RWPE1 (cell line): ENCODE results near the gene SKAP2.

Experiments used
- CTCF ChIA-PET: fragments of 350-600 bp; sonication (Branson Sonifier 250); formaldehyde crosslinking; extraction: SDS; loops from one replicate; lab custom pipeline; 2021; lab: Yijun Ruan, JAX
- POLR2A ChIA-PET: fragments of 400-600 bp; formaldehyde crosslinking; extraction: SDS; loops from one replicate; lab custom pipeline; 2020; ENCODE audit warnings: antibody characterized with exemption; ENCODE audit not compliant: low non-redundant PET; lab: Yijun Ruan, JAX
- DNase-seq: peaks from one replicate; pipeline ENCODE4 v3.0.0; 2012; ENCODE audit warnings: low spot score
- H3K27ac ChIP-seq: fragments of 450-650 bp; 2 replicates; pipeline ENCODE4 v1.5.1; 2017
- CTCF ChIP-seq: fragments of 450-650 bp; conservative IDR thresholded peaks from 2 replicates; pipeline ENCODE4 v1.5.1; 2017; ENCODE audit warnings: low read depth, mild to moderate bottlenecking

SKAP2 gene

GRCh38 chr7:26854876-26855855, 9.2 kb downstream of the SKAP2 start:
- CTCF ChIA-PET = interaction anchor here (0.5 to 5.0 kb wide), 8 partner anchors 69 to 319 kb away, joined by 3 to 34 read pairs (median 4); partner anchors contain the start of genes HOXA10 and HOXA5
- H3K27ac ChIP-seq = no peak overlapping the region
- no peak for TF ChIP-seq CTCF
- POLR2A ChIA-PET = no interaction called here
- no peak for DNase-seq

DNA sequence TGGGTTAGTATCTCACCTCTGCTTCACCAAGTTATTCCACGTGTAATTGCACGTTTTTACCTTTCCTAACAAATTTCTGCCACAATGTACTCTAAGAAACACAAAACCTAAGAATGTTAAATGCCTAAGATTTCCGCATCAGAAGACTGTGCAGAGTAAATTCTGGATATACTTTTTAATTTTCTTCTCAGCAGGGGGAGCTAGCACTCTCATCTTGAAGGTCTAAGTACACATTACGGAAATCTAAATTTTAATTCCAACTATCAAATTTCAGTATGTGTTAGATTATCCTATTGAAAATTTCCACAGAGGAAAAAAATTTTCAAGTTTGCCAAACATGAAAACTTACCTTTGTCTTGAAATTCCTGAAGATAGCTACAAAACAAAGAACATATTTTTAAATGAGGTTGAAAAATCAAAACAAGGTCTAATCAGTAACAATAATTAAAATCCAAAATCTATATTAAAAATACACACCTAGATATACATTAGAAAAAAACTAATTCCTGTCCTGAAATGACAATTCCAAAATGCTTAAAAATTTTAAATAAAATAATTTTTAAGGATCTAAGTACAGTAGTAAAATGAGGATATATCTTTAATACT, 10.5 kb downstream of the SKAP2 start:
- ChIA-PET POLR2A (interaction anchor here (0.7 kb wide), 1 partner anchor 10 kb away, joined by 3 read pairs; no protein-coding TSS in a partner anchor), CTCF (interaction anchor here (0.6 to 5.0 kb wide), 10 partner anchors 10 to 290 kb away, joined by 3 to 34 read pairs (median 4); partner anchors contain the start of genes HOXA1 and HOXA5)

GRCh38 chr7:26850193-26850651, 14.2 kb downstream of the SKAP2 start:
- POLR2A ChIA-PET = no interaction called here
- no peak for DNase-seq
- no peak for TF ChIP-seq CTCF
- no peak overlapping the region for H3K27ac ChIP-seq
- CTCF ChIA-PET = interaction anchor here (0.6 to 0.9 kb wide), 3 partner anchors 248 to 297 kb away, joined by 3 to 5 read pairs (median 4); no protein-coding TSS in a partner anchor

More for the DNA sequence above, 10.5 kb downstream of the SKAP2 start:
- TF ChIP-seq CTCF = peak; percentile 83
- no peak for DNase-seq
- H3K27ac ChIP-seq = no peak overlapping the region

DNA sequence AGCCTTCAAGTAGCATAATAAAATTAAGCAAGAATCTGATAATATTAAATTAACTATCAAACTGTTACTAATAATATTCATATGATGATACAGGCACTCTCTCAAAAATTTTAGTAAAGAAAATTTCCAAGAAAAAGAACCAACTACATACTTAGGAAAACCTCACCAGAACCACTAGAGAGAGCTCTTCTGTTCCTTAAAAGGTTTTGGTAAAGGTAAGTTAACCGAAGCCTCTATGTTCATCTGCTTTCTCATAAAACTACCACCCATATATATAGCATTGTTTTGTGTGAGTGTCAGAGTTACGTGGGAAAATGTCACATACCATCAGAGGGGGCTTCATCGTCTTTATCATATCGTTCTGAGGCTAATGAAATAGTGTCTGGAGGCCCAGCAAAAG, 20.7 kb downstream of the SKAP2 start:
- ChIA-PET CTCF (interaction anchor here (0.5 to 1.0 kb wide), 5 partner anchors 9 to 300 kb away, joined by 3 to 7 read pairs (median 5); partner anchors contain the start of gene HOXA5), POLR2A (no interaction called here)
- no peak for DNase-seq
- no peak overlapping the region for H3K27ac ChIP-seq
- peak; percentile 24; the same call in 1 of the 2 replicates for TF ChIP-seq CTCF

- POLR2A ChIA-PET = no interaction called here
- CTCF ChIA-PET = interaction anchor here (0.7 to 0.8 kb wide), 2 partner anchors 45 to 301 kb away, joined by 3 to 5 read pairs; partner anchors contain the start of gene HOXA5
- no peak for DNase-seq
- no peak overlapping the region for H3K27ac ChIP-seq
- TF ChIP-seq CTCF = no peak
These were observed 21.5 kb downstream of the SKAP2 start for GRCh38 chr7:26842897-26843296.
